Body of pancreas (tissue), 4 donors: Measurements from ENCODE around the gene ESPN.
A peak's percentile ranks its signal among the peaks of the same experiment; 100 is the strongest.

Experiments
- POLR2A ChIP-seq, 3 donors: fragments of 450-650 bp; IDR thresholded peaks; one replicate each; pipeline ENCODE4 v1.6.1; 2016; ENCODE audit warnings: antibody characterized with exemption in 3 of 3, mild to moderate bottlenecking in 2 of 3
- TF ChIP-seq, protein P1 (sequence below), 7 experiments: fragments of 450-650 bp in 4 of 7; fragments of 200-600 bp in 3 of 7; sonication (generic) in 3 of 7; IDR thresholded peaks; one replicate each; pipeline ENCODE4 v1.5.1; 2016 to 2019; ENCODE audit warnings: antibody characterized with exemption in 7 of 7

DNA sequence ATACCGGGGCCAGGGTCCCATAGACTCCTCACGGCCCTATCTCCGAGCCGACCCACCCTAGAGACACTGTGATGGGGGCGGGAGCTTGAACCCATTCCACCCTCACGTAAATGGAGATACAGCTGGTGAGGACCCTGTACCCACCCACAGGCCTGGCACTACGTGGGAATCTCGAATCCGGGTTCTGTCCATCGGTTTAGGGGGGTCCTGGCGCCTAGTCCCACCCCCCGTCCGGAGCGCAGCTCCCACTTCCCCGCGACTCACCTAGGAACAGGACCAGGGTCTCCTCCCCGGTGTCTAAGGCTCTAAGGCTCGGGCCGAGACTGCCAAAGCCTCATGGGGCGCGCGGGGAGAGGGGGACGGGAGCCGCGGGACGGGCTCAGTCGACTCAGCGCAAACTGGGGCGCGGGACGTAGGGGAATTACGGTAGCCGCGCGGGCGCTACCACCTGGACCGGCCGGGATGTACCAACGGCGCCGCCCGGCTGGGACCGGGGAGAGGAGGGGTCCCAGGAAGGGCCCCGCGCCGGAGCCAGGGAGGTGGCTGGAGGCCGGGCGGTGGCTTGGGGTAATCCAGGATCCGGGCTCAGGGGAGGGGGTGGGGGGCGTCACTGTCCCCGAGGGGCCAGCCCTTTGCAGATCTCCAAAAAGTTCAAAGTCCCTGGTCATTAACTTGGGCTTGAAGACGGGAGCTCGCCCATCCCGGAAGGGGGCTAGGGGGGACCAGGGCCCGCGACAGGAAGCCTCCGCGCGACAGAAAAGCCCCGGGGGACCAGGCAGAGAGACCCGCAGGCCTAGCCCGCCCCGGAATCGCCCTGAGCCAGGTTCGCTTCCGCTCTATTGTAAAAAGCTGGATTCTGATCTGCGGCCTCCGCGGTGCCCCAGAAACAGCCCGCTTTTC is 65.9 kb downstream of the ESPN start:
- TF ChIP-seq POLR2A (IDR thresholded peaks at IDR 0.05) = peak in 2 of 3 donors; percentile 58 to 60
- TF ChIP-seq, protein P1, sequence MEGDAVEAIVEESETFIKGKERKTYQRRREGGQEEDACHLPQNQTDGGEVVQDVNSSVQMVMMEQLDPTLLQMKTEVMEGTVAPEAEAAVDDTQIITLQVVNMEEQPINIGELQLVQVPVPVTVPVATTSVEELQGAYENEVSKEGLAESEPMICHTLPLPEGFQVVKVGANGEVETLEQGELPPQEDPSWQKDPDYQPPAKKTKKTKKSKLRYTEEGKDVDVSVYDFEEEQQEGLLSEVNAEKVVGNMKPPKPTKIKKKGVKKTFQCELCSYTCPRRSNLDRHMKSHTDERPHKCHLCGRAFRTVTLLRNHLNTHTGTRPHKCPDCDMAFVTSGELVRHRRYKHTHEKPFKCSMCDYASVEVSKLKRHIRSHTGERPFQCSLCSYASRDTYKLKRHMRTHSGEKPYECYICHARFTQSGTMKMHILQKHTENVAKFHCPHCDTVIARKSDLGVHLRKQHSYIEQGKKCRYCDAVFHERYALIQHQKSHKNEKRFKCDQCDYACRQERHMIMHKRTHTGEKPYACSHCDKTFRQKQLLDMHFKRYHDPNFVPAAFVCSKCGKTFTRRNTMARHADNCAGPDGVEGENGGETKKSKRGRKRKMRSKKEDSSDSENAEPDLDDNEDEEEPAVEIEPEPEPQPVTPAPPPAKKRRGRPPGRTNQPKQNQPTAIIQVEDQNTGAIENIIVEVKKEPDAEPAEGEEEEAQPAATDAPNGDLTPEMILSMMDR (IDR thresholded peaks at IDR 0.05) = peak in 3 of 7 experiments; percentile 1 to 7 (median 2)
